OCI-M1 (cell line): Measurements from ENCODE around the gene MYCL.

Experiments
- DNase-seq: peaks from one replicate; lab custom pipeline; 2025; lab: John Stamatoyannopoulos, UW

Gene MYCL

GRCh38 chr1:39901714-39902459, at the start of gene MYCL:
MYCL (minus strand) TSS chr1:39901917; CDS start chr1:39901434, 483 bp downstream.
- DNase-seq = peak; percentile 66

- no peak for DNase-seq
Measured at GRCh38 chr1:39949891-39950290, 48.2 kb upstream of the MYCL start.

- DNase-seq = no peak
Measured at GRCh38 chr1:39947260-39947659, 45.5 kb upstream of the MYCL start.

GRCh38 chr1:39946216-39946615, 44.5 kb upstream of the MYCL start:
- no peak for DNase-seq

GRCh38 chr1:39944410-39945112, 42.8 kb upstream of the MYCL start:
- DNase-seq = peak; percentile 29

- DNase-seq = no peak
Measured at GRCh38 chr1:39943471-39944290, 42.0 kb upstream of the MYCL start.

- no peak for DNase-seq
Measured at GRCh38 chr1:39940980-39941871, 39.5 kb upstream of the MYCL start.

- no peak for DNase-seq
Measured at GRCh38 chr1:39940253-39940652, 38.5 kb upstream of the MYCL start.

GRCh38 chr1:39938856-39939255, 37.1 kb upstream of the MYCL start:
- no peak for DNase-seq

GRCh38 chr1:39936724-39937491, 35.2 kb upstream of the MYCL start:
- peak; percentile 61 for DNase-seq

GRCh38 chr1:39933956-39934941, 32.5 kb upstream of the MYCL start:
- peak; percentile 69 for DNase-seq

- no peak for DNase-seq
Measured at GRCh38 chr1:39928809-39929587, 27.3 kb upstream of the MYCL start.

- DNase-seq = no peak
Measured at GRCh38 chr1:39927538-39927937, 25.8 kb upstream of the MYCL start.

- DNase-seq = no peak
Measured at GRCh38 chr1:39926820-39927219, 25.1 kb upstream of the MYCL start.

- DNase-seq = peak; percentile 23
Measured at GRCh38 chr1:39926343-39926793, 24.7 kb upstream of the MYCL start.

GRCh38 chr1:39925721-39926342, 24.1 kb upstream of the MYCL start:
- no peak for DNase-seq

- no peak for DNase-seq
Measured at GRCh38 chr1:39922251-39922688, 20.6 kb upstream of the MYCL start.

- DNase-seq = peak; percentile 76
Measured at GRCh38 chr1:39919545-39919944, 17.8 kb upstream of the MYCL start.
